ENCODE data around the gene GNAI1.

Gene GNAI1

GRCh38 chr7:80215734-80216133, 81.1 kb downstream of the GNAI1 start:
- DNase-seq (ENCODE audit: low spot score) = no peak

GRCh38 chr7:80216996-80217842, 82.6 kb downstream of the GNAI1 start:
- DNase-seq (ENCODE audit: low spot score) = no peak

- DNase-seq (ENCODE audit: low spot score) = no peak
Observed at GRCh38 chr7:80218723-80219122, 84.1 kb downstream of the GNAI1 start.

GRCh38 chr7:80220022-80220634, 85.5 kb downstream of the GNAI1 start:
- no peak for DNase-seq (ENCODE audit: low spot score)

GRCh38 chr7:80224415-80224814, 89.8 kb downstream of the GNAI1 start:
- no peak for DNase-seq (ENCODE audit: low spot score)

- DNase-seq (ENCODE audit: low spot score) = no peak
Observed at GRCh38 chr7:80225361-80225760, 90.7 kb downstream of the GNAI1 start.

GRCh38 chr7:80226629-80227028, 92.0 kb downstream of the GNAI1 start:
- no peak for DNase-seq (ENCODE audit: low spot score)

GRCh38 chr7:80230327-80230726, 95.7 kb downstream of the GNAI1 start:
- no peak for DNase-seq (ENCODE audit: low spot score)

GRCh38 chr7:80231707-80232106, 97.1 kb downstream of the GNAI1 start:
- no peak for DNase-seq (ENCODE audit: low spot score)

- no peak for DNase-seq (ENCODE audit: low spot score)
Observed at GRCh38 chr7:80232979-80233724, 98.5 kb downstream of the GNAI1 start.

GRCh38 chr7:80235334-80235733, 100.7 kb downstream of the GNAI1 start:
- no peak for DNase-seq (ENCODE audit: low spot score)

GRCh38 chr7:80236681-80237080, 102.0 kb downstream of the GNAI1 start:
- no peak for DNase-seq (ENCODE audit: low spot score)

- DNase-seq (ENCODE audit: low spot score) = no peak
Observed at GRCh38 chr7:80240265-80241025, 105.8 kb downstream of the GNAI1 start.

GRCh38 chr7:80241671-80242070, 107.0 kb downstream of the GNAI1 start:
- DNase-seq (ENCODE audit: low spot score) = no peak

GRCh38 chr7:80243425-80243824, 108.8 kb downstream of the GNAI1 start:
- no peak for DNase-seq (ENCODE audit: low spot score)

- no peak for DNase-seq (ENCODE audit: low spot score)
Observed at GRCh38 chr7:80244206-80244916, 109.7 kb downstream of the GNAI1 start.

- DNase-seq (ENCODE audit: low spot score) = no peak
Observed at GRCh38 chr7:80247144-80247543, 112.5 kb downstream of the GNAI1 start.

- DNase-seq (ENCODE audit: low spot score) = no peak
Observed at GRCh38 chr7:80247891-80248290, 113.3 kb downstream of the GNAI1 start.

GRCh38 chr7:80249184-80249583, 114.6 kb downstream of the GNAI1 start:
- DNase-seq (ENCODE audit: low spot score) = no peak

GRCh38 chr7:80249619-80250295, 115.1 kb downstream of the GNAI1 start:
- no peak for DNase-seq (ENCODE audit: low spot score)

- no peak for DNase-seq (ENCODE audit: low spot score)
Observed at GRCh38 chr7:80253237-80253636, 118.6 kb downstream of the GNAI1 start.
